HepG2 (cell line): Measurements from ENCODE around the gene PCBP4. TPM values are rescaled to one million over a fixed set of nuclear protein-coding genes. Genes with fewer than 3 reads are reported as not detected.

Experiments used
- AKAP8 ChIP-seq: sonication (generic); formaldehyde crosslinking; IDR thresholded peaks from 2 replicates; pipeline ENCODE4 v1.5.1; 2020; ENCODE audit warnings: mild to moderate bottlenecking, missing genetic modification reagents
- ARNT ChIP-seq: fragments of 450-650 bp; IDR thresholded peaks from 2 replicates; pipeline ENCODE4 v1.6.1; 2017
- CHD2 ChIP-seq: IDR thresholded peaks from 2 replicates; pipeline ENCODE4 v1.6.1; 2011; ENCODE audit warnings: low read depth, low read length, improper control_type of control experiment
- GATA4 ChIP-seq: sonication (generic); IDR thresholded peaks from 2 replicates; pipeline ENCODE4 v1.6.1; 2016; ENCODE audit warnings: antibody characterized with exemption, low read depth, borderline replicate concordance
- JARID2 ChIP-seq: sonication (generic); formaldehyde crosslinking; IDR thresholded peaks from 2 replicates; pipeline ENCODE4 v1.8.1; 2023; ENCODE audit warnings: missing genetic modification reagents, inconsistent platforms; ENCODE audit not compliant: insufficient replicate concordance
- MXI1 ChIP-seq: IDR thresholded peaks from 3 replicates; pipeline ENCODE4 v1.6.1; 2012; ENCODE audit warnings: low read depth, low read length, inconsistent platforms, borderline replicate concordance
- MYC ChIP-seq: sonication (generic); formaldehyde crosslinking; IDR thresholded peaks from 2 replicates; pipeline ENCODE4 v1.9.0; 2021; ENCODE audit warnings: missing genetic modification reagents, borderline replicate concordance
- POLR2A ChIP-seq, 2 experiments: IDR thresholded peaks; 2 replicates each; pipeline ENCODE4 v1.6.1; 2011; ENCODE audit warnings: low read depth in 2 of 2, low read length in 2 of 2, mild to moderate bottlenecking in 1 of 2, moderate library complexity in 1 of 2; ENCODE audit not compliant: insufficient read depth in 1 of 2
- RARA ChIP-seq: IDR thresholded peaks from 2 replicates; pipeline ENCODE4 v1.6.1; 2016; ENCODE audit warnings: missing genetic modification reagents, missing compliant biosample characterization
- SNAI1 ChIP-seq: sonication (generic); formaldehyde crosslinking; IDR thresholded peaks from 2 replicates; pipeline ENCODE4 v1.5.0; 2020; ENCODE audit warnings: mild to moderate bottlenecking, missing genetic modification reagents, borderline replicate concordance
- ZFP82 ChIP-seq: sonication (generic); formaldehyde crosslinking; IDR thresholded peaks from 2 replicates; pipeline ENCODE4 v1.5.1; 2020; ENCODE audit warnings: mild to moderate bottlenecking, missing genetic modification reagents, borderline replicate concordance
- ZNF251 ChIP-seq: sonication (generic); formaldehyde crosslinking; IDR thresholded peaks from 2 replicates; pipeline ENCODE4 v1.9.0; 2021; ENCODE audit warnings: mild to moderate bottlenecking, missing genetic modification reagents
- ZNF547 ChIP-seq: sonication (generic); formaldehyde crosslinking; IDR thresholded peaks from 2 replicates; pipeline ENCODE4 v1.5.1; 2020; ENCODE audit warnings: mild to moderate bottlenecking, missing genetic modification reagents
- ZNF563 ChIP-seq: sonication (generic); formaldehyde crosslinking; IDR thresholded peaks from 2 replicates; pipeline ENCODE4 v1.8.0; 2022; ENCODE audit warnings: mild to moderate bottlenecking, moderate library complexity, missing genetic modification reagents
- ZNF713 ChIP-seq: sonication (generic); formaldehyde crosslinking; IDR thresholded peaks from 2 replicates; pipeline ENCODE4 v1.4.0; 2020; ENCODE audit warnings: mild to moderate bottlenecking, missing genetic modification reagents
- ZNF746 ChIP-seq: sonication (generic); formaldehyde crosslinking; IDR thresholded peaks from 2 replicates; pipeline ENCODE4 v1.8.0; 2022; ENCODE audit warnings: mild to moderate bottlenecking, missing genetic modification reagents
- ZNF747 ChIP-seq: sonication (generic); formaldehyde crosslinking; IDR thresholded peaks from 2 replicates; pipeline ENCODE4 v1.8.1; 2023; ENCODE audit warnings: missing genetic modification reagents, mild to moderate bottlenecking, borderline replicate concordance
- polyA plus RNA-seq, 8 experiments: library from polyadenylated mRNA; depleted of rRNA in 3 of 8; stranded (reverse) in 7 of 8; unstranded in 1 of 8; fragments of >200 nt; fragmentation: Illumina TruSeq in 4 of 8; extraction: Trizol in 4 of 8; gene quantifications; 2 replicates each; pipeline versions ENCODE4 v1.2.1 to v1.2.3, GENCODE V29; 2011 to 2016; ENCODE audit warnings: low read depth in 4 of 8, missing spikeins in 1 of 8, mixed read lengths in 1 of 8; ENCODE audit not compliant: insufficient read depth in 1 of 8
- total RNA-seq, 5 experiments: library from RNA; depleted of rRNA; stranded (reverse); fragments of >200 nt; fragmentation: Illumina TruSeq; extraction: Trizol; gene quantifications; 2 replicates each; pipeline ENCODE4 v1.2.3, GENCODE V29; 2016; ENCODE audit warnings: low read depth in 1 of 5
- TF ChIP-seq, protein P1 (sequence below): sonication (generic); formaldehyde crosslinking; IDR thresholded peaks from 2 replicates; pipeline ENCODE4 v1.5.1; 2020; ENCODE audit warnings: missing genetic modification reagents, mild to moderate bottlenecking, borderline replicate concordance
- TF ChIP-seq, protein P2 (sequence below): sonication (generic); formaldehyde crosslinking; IDR thresholded peaks from 2 replicates; pipeline ENCODE4 v1.4.0; 2020; ENCODE audit warnings: missing genetic modification reagents
- TF ChIP-seq, protein P3 (sequence below): sonication (generic); formaldehyde crosslinking; IDR thresholded peaks from 2 replicates; pipeline ENCODE4 v1.8.0; 2022; ENCODE audit warnings: missing genetic modification reagents, mild to moderate bottlenecking, moderate library complexity, borderline replicate concordance
- TF ChIP-seq, protein P4 (sequence below): sonication (generic); formaldehyde crosslinking; IDR thresholded peaks from 2 replicates; pipeline ENCODE4 v1.4.0; 2020; ENCODE audit warnings: mild to moderate bottlenecking, missing genetic modification reagents

The PCBP4 gene
- total and polyA plus RNA-seq, 2 of the 13 experiments (the other 11 are each of a cell fraction or from before 2014, with no cell fraction given) = 36.8 to 51.3 TPM

DNA sequence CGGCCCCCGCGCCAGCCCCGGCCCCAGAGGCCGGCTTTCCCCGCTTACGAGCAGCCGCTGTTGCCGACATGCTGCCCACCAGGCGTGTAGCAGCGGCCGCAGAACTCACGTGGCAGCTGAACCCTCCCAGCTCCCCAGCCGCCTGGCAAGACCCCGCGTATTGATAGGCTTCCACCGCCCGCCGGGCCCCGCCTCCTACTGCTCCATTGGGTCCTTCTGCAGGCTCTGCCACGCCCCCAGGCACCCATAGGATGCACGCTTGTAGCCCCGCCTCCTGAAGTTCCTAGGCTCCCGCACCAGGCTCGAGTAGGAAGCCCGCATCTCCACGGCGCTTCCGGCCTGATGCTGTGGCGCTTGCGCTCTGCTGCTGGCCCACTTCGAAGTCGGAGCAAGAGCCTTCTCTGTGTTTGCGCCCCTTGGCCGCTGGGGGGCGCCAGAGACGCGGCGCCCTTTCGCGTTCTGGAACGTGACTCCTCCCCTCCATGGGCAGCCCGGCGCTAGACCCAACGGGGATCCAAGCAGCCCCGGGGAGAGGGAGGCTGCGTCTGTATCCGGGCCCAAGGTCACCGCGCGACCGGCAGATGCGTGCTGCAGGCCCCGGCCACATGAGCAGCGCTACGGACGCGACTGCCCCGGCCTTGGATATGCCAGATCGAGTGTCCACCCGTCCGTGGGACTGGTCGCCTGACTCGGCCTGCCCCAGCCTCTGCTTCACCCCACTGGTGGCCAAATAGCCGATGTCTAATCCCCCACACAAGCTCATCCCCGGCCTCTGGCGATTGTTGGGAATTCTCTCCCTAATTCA is 25.3 kb downstream of the PCBP4 start, which contains the start of the genes PARP3 and RRP9 (continued):
- TF ChIP-seq ZNF251 (CRISPR knock-in tag) (0 out of 2 replicates have a peak, but pooled peaks have one; percentile 20), ZNF746 (CRISPR knock-in tag) (peak; percentile 64), AKAP8 (0 out of 2 replicates have a peak, but pooled peaks have one; percentile 55), ZNF713 (CRISPR knock-in tag) (peak; percentile 94; the same call in 1 of the 2 replicates), ARNT (no peak), ZNF563 (CRISPR knock-in tag) (peak; percentile 97; the same call in 1 of the 2 replicates), ZNF747 (peak; percentile 91; the same call in 1 of the 2 replicates), CHD2 (peak; percentile 46; the same call in 1 of the 2 replicates), GATA4 (0 out of 2 replicates have a peak, but pooled peaks have one; percentile 41), RARA (CRISPR knock-in tag) (0 out of 2 replicates have a peak, but pooled peaks have one; percentile 35), JARID2 (CRISPR knock-in tag) (peak; percentile 92), ZFP82 (CRISPR knock-in tag) (no peak; the same call in 1 of the 2 replicates), POLR2A (IDR thresholded peaks at IDR 0.05; ENCODE audit: insufficient read depth in 1 of 2, low read depth in 2 of 2, low read length in 2 of 2) (peak in 1 of 2 experiments; percentile 45; a peak in 1 of 4 replicates), MYC (CRISPR knock-in tag) (peak; percentile 90), SNAI1 (peak; percentile 86; the same call in 1 of the 2 replicates), MXI1 (peak; percentile 100), ZNF547 (CRISPR knock-in tag) (peak; percentile 31; the same call in 1 of the 2 replicates)
- TF ChIP-seq, protein P1, sequence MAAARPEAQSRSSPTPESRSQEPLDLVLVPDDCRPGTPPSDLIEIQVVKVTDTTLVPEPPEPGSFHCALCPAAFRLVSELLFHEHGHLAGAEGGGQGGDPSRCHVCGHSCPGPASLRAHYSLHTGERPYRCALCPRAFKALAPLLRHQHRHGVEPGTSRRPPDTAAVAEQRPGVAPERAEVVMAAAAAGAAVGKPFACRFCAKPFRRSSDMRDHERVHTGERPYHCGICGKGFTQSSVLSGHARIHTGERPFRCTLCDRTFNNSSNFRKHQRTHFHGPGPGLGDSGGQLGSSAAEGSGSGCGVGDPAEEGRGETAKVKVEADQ (CRISPR knock-in tag) = no peak
- TF ChIP-seq, protein P2, sequence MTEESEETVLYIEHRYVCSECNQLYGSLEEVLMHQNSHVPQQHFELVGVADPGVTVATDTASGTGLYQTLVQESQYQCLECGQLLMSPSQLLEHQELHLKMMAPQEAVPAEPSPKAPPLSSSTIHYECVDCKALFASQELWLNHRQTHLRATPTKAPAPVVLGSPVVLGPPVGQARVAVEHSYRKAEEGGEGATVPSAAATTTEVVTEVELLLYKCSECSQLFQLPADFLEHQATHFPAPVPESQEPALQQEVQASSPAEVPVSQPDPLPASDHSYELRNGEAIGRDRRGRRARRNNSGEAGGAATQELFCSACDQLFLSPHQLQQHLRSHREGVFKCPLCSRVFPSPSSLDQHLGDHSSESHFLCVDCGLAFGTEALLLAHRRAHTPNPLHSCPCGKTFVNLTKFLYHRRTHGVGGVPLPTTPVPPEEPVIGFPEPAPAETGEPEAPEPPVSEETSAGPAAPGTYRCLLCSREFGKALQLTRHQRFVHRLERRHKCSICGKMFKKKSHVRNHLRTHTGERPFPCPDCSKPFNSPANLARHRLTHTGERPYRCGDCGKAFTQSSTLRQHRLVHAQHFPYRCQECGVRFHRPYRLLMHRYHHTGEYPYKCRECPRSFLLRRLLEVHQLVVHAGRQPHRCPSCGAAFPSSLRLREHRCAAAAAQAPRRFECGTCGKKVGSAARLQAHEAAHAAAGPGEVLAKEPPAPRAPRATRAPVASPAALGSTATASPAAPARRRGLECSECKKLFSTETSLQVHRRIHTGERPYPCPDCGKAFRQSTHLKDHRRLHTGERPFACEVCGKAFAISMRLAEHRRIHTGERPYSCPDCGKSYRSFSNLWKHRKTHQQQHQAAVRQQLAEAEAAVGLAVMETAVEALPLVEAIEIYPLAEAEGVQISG (CRISPR knock-in tag) = peak; percentile 81
- TF ChIP-seq, protein P3, sequence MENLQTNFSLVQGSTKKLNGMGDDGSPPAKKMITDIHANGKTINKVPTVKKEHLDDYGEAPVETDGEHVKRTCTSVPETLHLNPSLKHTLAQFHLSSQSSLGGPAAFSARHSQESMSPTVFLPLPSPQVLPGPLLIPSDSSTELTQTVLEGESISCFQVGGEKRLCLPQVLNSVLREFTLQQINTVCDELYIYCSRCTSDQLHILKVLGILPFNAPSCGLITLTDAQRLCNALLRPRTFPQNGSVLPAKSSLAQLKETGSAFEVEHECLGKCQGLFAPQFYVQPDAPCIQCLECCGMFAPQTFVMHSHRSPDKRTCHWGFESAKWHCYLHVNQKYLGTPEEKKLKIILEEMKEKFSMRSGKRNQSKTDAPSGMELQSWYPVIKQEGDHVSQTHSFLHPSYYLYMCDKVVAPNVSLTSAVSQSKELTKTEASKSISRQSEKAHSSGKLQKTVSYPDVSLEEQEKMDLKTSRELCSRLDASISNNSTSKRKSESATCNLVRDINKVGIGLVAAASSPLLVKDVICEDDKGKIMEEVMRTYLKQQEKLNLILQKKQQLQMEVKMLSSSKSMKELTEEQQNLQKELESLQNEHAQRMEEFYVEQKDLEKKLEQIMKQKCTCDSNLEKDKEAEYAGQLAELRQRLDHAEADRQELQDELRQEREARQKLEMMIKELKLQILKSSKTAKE = peak; percentile 39; the same call in 1 of the 2 replicates
- TF ChIP-seq, protein P4, sequence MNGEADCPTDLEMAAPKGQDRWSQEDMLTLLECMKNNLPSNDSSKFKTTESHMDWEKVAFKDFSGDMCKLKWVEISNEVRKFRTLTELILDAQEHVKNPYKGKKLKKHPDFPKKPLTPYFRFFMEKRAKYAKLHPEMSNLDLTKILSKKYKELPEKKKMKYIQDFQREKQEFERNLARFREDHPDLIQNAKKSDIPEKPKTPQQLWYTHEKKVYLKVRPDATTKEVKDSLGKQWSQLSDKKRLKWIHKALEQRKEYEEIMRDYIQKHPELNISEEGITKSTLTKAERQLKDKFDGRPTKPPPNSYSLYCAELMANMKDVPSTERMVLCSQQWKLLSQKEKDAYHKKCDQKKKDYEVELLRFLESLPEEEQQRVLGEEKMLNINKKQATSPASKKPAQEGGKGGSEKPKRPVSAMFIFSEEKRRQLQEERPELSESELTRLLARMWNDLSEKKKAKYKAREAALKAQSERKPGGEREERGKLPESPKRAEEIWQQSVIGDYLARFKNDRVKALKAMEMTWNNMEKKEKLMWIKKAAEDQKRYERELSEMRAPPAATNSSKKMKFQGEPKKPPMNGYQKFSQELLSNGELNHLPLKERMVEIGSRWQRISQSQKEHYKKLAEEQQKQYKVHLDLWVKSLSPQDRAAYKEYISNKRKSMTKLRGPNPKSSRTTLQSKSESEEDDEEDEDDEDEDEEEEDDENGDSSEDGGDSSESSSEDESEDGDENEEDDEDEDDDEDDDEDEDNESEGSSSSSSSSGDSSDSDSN (CRISPR knock-in tag) = peak; percentile 98
